Skin epidermis (tissue), 12 donors: ENCODE data around the gene RING1.
"Not testable (repeated sequence)": the region's sequence is repeated elsewhere in the genome, so short reads cannot be mapped to it uniquely, and the experiment has no call there.

Source experiments
- H3K27ac ChIP-seq, 21 experiments: fragments of 200-600 bp; sonication (generic) in 11 of 21; one replicate each; pipeline ENCODE4 v1.5.0; 2020; ENCODE audit warnings: mild to moderate bottlenecking in 3 of 21, inconsistent platforms in 2 of 21, moderate library complexity in 2 of 21
- H3K4me3 ChIP-seq, 7 experiments: fragments of 200-600 bp; sonication (generic) in 2 of 7; one replicate each; pipeline ENCODE4 v1.5.0; 2020; ENCODE audit warnings: inconsistent platforms in 2 of 7, mild to moderate bottlenecking in 2 of 7, moderate library complexity in 1 of 7

Gene RING1

DNA sequence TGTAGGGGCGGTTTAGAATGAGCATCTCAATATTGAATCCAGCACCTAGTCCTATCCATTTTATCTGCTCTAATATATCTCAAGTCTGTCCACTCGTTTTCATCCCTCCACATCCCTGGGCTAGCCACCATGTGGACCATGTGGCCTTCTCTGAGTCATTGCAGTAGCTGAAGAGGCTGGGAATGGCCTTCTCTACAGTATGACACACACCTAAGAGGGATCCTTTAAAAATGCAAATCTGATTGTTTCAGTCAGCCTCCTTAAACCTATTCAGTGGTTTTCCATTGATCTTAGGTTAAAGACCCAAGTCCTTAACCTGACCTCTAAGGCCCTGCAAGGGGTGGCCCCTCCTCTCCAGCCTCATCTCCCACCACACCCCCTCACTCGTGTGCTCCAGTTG lies 9.4 kb downstream of the RING1 start:
- no peak overlapping the region for H3K4me3 ChIP-seq
- H3K27ac ChIP-seq: no peak overlapping the region

DNA sequence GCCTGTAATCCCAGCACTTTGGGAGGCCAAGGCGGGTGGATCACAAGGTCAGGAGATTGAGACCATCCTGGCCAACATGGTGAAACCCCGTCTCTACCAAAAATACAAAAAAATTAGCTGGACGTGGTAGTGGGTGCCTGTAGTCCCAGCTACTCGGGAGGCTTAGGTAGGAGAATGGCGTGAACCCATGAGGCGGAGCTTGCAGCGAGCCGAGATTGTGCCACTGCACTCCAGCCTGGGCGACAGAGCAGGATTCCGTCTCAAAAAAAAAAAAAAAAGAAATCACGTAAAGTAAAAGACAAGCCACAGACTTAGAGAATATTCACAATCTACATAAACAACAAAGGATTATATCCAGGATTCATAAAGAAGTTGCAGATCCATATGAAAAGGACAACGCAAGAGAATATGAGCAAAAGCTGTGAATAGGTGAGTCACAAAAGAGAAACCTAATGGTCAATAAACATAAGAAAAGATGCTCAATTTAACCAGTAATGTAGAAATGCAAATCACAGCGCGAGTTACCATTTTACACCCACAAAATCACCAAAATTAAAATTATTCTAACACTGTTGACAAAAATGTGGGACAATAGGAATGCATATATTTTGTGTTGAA lies 18.3 kb downstream of the RING1 start:
- not testable (repeated sequence) for H3K4me3 ChIP-seq, H3K27ac ChIP-seq

DNA sequence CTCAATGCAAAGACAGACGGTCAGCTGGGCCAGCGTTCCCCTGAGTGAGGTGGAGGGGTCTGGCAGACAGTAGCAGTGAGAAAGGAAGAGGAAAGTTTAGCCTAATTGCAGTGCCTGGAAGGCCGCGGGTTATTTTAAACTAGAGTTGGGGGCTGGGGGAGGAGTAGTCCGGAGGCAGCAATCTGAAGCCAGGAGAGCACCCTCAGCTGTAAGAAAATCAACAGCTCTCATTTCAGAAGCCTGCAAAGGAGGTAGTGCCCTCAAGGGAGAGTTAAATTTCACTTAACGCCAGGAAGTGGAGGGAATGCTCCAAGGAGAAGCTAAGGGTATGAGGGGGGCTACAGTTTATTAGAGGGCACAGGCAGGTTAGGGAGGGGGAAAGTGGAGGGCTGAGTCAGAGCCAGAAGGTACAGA lies 26.9 kb downstream of the RING1 start:
- no peak overlapping the region for H3K4me3 ChIP-seq

DNA sequence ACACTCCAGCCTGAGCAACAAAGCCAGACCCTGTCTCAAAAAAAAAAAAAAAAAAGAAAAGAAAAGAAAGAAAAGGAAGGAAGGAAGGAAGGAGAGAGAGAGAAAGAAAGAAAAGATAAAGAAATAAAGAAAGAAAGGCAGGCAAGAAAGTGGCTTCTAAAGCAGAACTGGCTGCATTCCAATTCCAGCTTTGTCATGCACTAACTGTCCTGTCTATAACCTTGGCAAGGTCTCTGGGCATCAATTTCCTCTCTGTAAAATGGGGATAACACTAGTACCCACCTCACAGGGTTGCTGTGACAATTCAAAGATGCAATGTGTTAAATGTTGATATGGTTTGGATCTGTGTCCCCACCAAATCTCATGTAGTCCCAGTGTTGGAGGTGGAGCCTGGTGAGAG lies 28.0 kb downstream of the RING1 start:
- Histone ChIP-seq H3K27ac (no peak overlapping the region), H3K4me3 (no peak overlapping the region)

More for the DNA sequence above, 26.9 kb downstream of the RING1 start:
- no peak overlapping the region for H3K27ac ChIP-seq

DNA sequence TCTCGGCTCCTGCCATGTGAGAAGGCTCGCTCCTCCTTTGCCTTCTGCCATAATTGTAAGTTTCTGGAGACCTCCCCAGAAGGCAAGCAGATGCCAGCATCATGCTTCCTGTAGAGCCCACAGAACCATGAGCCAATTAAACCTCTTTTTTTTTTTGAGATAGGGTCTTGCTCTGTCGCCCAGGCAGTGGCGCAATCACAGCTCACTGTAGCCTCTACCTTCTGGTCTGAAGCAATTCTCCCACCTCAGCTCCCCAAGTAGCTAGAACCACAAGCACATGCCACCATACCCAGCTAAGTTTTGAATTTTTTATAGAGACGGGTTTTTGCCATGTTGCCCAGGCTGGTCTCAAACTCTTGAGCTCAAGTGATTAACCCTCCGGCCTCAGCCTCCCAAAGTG lies 28.6 kb downstream of the RING1 start:
- H3K4me3 ChIP-seq: no peak overlapping the region
- no peak overlapping the region for H3K27ac ChIP-seq

DNA sequence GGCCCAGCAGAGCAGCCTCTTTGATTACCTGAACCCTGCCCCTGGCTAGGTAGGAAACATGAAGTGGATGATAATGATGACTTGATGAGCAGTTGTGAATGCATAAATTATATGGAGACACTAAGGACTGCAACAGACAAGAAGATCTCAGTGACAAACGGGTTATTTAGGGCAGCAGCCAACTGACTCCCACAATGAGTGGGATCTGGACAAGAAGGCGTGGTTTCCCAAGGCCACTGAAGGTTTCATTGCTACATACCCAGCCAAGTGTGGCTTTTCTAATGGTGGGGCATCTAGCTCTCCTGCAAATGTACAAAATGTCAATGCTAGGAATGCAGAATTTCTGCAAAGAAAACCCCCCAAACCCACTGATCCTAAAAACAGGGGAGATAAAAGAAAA lies 29.4 kb downstream of the RING1 start:
- H3K4me3 ChIP-seq: no peak overlapping the region
- H3K27ac ChIP-seq: no peak overlapping the region

DNA sequence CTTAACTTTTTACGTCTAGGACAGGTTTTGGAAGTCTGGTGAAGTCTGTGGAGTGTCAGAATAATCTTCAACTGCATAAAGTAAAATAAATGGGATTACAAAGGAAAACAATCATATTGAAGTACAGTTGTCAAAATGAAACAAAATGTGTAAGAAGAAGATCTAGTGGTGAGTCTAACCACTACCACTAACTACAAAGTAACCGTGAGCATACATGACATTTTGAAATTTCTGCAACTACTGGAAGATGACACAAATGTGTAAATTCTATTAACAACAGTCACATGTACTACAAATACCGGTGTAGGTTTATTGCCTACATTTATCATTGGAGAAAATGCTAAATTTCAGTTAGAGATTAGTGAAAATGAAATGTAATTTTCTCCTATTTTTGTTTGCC lies 33.7 kb downstream of the RING1 start:
- Histone ChIP-seq H3K27ac (no peak overlapping the region), H3K4me3 (no peak overlapping the region)

DNA sequence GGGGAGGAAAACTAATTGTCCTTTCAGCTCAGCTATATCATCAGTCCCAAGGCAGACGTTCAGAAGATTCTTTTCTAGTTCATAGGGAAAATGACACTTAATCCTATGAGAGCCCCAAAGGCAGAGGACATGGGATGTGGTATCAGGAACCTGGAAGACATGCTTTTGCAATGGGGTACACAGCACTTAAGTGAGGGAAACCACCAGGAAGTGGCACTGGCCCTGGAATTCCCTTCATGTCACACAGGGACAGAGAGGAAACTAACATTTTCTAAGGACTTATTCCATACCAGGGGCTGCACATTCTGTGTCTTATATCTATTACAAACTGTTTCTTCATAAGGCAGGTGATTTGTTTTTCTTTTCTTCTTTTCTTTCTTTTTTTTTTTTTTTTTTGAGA lies 35.2 kb downstream of the RING1 start:
- Histone ChIP-seq H3K4me3 (no peak overlapping the region), H3K27ac (no peak overlapping the region)

DNA sequence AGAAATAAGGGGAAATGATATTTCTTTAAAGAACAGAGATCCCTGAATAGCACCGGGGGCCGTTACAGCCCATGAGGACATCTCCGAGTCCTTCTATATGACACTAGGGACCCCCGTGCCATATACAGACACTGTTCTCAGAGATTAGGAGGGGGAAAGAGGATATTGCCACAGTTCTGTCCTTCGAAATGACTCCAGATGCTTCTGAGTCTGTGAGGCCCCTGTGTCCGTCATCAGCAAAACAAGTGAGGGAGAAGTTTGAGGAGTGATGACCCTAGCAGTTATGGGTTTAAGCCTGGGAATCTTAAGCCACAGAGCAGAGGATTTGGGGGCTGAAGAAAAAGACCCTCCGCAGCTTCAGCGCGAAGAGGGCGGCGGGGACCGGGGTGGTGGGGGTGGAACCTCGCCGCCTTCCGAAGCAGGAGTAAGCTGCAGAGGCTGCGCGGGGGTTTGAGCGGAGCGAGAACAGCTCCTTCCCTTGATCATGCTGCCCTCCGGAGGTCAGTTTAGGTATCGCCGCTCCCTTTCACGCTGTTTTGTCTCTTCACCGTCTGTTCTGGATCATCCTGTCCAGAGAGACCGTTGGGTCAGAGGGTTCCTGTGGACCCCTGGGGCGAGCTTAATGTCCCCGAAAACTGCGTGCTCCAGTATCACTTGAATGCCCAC lies 39.8 kb downstream of the RING1 start:
- Histone ChIP-seq H3K27ac (peak overlapping the region in 20 of 21 experiments; percentile 75 to 99 (median 90)), H3K4me3 (peak overlapping the region; percentile 34 to 59 (median 48))

DNA sequence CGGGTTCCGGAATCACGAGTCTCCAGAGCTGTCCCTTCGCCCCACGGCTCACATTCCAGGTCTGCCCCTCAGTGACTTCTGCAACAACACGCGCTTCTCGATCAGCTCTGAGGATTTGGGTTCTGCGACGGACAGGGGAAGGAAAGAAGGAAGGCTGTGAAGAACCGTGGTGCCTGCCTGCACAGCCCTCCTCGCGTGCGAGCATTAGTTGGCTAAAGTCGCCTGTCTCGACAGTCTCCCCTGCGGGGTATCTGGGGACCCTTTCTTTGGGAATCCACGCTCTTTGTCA lies 40.3 kb downstream of the RING1 start:
- peak overlapping the region; percentile 34 to 59 (median 48) for H3K4me3 ChIP-seq
- H3K27ac ChIP-seq: peak overlapping the region; percentile 75 to 99 (median 90)

DNA sequence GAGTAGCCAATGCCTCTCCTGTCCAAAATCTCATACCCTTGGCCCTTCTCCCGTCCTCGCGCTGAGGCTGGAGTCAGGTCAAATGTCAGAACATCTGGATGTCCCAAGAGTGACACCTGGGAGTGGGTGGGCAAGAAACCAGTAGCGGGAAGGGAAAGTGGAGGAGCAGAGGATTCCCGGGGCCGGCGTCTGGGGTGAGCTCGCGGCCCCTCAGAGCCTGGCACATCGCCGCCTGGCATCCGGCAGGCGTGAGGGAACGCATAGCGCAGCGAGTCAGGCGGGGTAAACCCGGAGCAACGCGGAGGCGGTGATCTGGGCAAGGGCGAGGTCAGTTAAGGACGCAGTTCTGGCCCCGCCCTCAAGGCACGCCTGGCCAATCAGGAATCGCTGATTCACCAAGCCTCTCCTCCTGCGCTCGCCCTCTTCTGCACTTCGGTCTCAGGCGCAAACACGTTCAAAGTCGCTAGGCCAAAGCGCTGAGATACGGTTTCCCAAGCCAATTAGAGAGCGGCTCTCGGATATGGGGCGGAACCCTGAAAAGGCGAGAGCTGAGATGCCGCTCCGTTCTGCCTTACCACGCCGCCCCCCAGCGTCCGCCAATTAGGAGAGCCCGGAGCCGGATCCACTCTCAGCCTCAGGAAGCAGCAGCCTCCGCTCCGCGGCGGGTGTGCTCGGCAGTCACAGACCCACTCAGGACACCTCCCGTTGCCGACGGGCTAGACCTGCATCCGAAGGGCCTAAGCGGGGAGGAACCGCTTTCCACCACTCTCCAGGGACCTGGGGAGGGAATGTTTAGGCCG lies 40.8 kb downstream of the RING1 start:
- Histone ChIP-seq H3K4me3 (peak overlapping the region; percentile 36 to 59 (median 48)), H3K27ac (peak overlapping the region; percentile 76 to 99 (median 92))

DNA sequence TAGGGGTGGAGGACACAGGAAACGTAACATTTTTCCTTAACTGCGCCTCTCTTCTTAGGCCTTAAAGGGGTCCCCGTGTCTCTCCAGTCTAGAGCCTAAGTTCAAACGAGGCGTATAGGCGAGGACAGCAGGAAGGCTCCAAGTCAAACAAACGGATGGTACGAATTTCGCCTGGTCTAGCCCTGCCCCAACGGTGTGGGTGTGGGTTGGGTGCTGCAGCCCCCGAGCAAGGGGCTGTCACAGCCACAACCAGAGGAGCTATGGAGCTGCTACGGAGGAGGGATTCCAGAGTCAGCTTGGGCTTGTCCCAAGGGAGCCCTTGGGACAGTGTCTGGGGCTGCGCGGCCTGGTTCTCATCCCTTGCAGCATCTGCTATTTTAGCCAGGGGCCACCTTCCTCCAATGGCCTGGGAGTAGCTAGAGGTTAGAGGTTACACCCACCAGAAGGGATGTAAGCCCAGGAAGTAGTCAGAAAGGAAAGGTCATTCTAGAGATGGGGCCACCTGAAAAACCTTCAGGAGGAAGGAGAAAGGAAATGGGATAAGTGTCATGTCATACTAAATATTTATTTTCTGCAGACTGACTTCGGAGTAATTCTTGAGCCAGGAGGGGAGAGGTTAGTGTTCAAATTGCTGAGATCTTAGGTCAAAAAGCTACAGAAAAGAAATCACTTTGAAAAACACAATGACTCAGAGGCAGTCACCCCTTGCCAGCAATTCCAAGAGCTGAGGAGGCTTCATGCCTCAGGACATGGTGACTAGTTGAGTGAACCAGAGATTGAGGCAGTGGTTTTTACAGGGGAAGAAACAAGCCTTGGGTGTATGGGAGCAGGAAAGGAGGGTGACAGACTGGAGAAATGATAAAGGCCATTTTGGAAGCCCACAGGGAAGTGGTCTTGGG lies 41.7 kb downstream of the RING1 start:
- Histone ChIP-seq H3K27ac (peak overlapping the region; percentile 76 to 99 (median 92)), H3K4me3 (peak overlapping the region; percentile 36 to 59 (median 48))

DNA sequence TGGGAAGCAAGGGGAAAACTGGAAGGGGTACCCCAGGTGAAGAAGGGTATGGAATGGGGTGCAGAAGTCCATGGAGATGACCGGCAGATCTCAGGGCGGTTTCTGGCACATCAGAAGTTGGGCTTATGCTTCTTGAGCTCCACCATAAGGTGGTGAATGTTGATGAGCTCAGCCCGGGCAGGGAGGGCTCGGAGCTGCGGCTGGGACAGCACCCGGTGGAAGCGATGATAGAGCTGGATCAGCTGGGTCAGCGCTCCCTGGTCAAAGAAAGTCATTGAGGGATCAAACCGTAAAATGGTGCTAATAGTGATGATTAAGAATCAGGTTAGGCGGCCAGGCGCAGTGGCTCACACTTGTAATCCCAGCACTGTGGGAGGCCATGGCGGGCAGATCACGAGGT lies 42.4 kb downstream of the RING1 start:
- H3K27ac ChIP-seq: peak overlapping the region in 16 of 21 experiments; percentile 49 to 99 (median 93)

DNA sequence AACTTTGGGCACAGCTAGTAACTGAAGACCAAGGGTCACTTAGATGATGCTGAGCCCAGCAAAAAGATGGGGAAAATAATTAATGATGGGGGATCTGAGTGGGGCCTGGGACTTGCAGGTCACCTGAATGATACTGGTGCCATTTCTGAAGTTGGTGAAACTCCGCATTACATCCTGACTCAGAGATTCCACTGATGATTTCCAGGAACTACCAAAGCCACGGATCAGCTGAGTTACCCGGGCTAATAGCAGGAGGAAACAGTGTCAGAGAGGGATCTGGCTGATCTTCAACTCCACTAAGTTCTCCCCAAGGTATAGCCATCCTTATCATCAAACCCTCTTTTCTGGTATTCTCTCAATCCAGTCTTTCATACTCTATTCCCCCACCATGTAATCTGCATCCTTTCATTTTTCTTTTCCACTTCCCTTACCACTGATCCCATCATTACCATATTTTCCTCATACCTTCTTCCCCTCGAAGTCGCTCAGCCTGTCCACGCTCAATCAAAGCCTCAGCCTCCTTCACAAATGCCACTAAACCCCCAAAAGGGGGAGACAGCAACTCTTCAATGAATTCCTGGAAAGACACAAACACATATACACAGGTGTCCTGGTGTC lies 43.2 kb downstream of the RING1 start:
- Histone ChIP-seq H3K27ac (no peak overlapping the region), H3K4me3 (no peak overlapping the region)

More for the DNA sequence above, 42.4 kb downstream of the RING1 start:
- no peak overlapping the region for H3K4me3 ChIP-seq

DNA sequence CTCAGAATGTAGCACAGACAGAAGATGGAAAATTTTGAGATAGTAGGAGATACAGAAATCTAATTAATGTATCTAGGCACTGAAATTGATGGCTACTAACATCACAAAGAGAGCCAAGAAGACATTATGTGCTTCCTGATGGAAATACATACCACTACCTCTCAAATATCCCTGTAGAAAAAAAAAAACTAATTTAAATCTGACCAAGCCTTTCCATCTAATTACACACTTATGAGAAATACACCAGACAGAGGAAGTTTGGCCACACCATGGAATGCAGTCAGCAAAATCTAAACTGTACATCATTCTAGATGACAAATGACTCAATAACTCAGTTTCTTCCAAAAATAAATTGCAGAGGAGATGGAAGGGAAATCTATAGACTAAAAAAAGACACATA lies 44.5 kb downstream of the RING1 start:
- Histone ChIP-seq H3K27ac (no peak overlapping the region), H3K4me3 (no peak overlapping the region)

DNA sequence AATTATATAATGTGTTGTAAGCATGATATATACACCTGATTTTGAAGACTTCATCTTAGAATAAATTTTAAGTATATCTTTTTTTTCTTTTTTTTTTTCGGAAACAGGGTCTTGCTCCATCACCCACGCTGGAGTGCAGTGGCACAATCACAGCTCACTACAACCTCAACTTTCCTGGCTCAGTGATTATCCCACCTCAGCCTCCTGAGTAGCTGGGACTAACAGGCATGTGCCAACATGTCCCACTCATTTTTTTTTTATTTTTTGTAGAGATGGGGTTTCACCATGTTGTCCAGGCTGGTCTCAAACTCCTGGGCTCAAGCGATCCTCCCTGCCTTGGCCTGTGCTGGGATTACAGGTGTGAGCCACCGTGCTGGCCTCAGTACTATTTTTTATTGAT lies 46.3 kb downstream of the RING1 start:
- Histone ChIP-seq H3K27ac (no peak overlapping the region), H3K4me3 (no peak overlapping the region)

DNA sequence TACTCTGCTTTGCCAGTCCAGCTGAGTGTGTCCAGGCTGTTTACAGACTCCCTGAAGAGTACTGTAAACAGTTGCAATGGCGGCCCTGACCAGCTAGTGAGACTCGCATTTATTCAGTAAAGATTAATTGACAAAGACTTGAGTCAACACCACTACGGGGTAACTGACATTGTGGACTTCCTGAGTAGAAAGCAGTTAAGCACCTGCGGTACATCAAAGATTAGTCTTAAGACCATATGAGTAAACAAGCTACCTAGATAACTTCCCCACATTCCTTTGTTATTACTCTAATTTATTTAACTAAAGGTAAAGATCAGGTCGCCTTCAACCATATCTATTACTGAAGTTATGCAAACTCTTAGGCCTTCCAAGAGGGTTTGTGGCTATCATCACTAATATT lies 50.7 kb downstream of the RING1 start:
- no peak overlapping the region for H3K4me3 ChIP-seq
- no peak overlapping the region for H3K27ac ChIP-seq
